GM21381 (cell line): ENCODE data around the gene KRTAP4-2.
"Not testable (repeated sequence)": the region's sequence is repeated elsewhere in the genome, so short reads cannot be mapped to it uniquely, and the experiment has no call there.

Experiments
- ATAC-seq: cut with Tn5 transposase; IDR thresholded peaks from one replicate; pipeline ENCODE4 v1.9.1; 2021; ENCODE audit warnings: mild to moderate bottlenecking, moderate library complexity; ENCODE audit not compliant: unreplicated experiment

KRTAP4-2 gene

GRCh38 chr17:41177727-41178271 lies at the start of gene KRTAP4-2:
TSS of gene KRTAP4-2 (minus strand) at chr17:41178221. CDS start at chr17:41178164, 57 bp downstream.
- no peak for ATAC-seq

GRCh38 chr17:41226598-41227095 lies 48.6 kb upstream of the KRTAP4-2 start, which contains the start of gene KRTAP9-2:
TSS of gene KRTAP9-2 (plus strand) at chr17:41226648. CDS start at chr17:41226655, 7 bp downstream.
- ATAC-seq, result not testable (repeated sequence)

GRCh38 chr17:41226051-41226450 lies 48.0 kb upstream of the KRTAP4-2 start:
- no peak for ATAC-seq

- no peak for ATAC-seq
Measured at GRCh38 chr17:41223821-41224220, 45.8 kb upstream of the KRTAP4-2 start.

- ATAC-seq, result no peak
Measured at GRCh38 chr17:41215681-41216080, 37.7 kb upstream of the KRTAP4-2 start.

- no peak for ATAC-seq
Measured at GRCh38 chr17:41212524-41213169, 34.6 kb upstream of the KRTAP4-2 start.

GRCh38 chr17:41211845-41212466 lies 33.9 kb upstream of the KRTAP4-2 start:
- ATAC-seq, result no peak

GRCh38 chr17:41199421-41200078 lies 21.5 kb upstream of the KRTAP4-2 start:
- no peak for ATAC-seq

- no peak for ATAC-seq
Measured at GRCh38 chr17:41196068-41196467, 18.0 kb upstream of the KRTAP4-2 start.

GRCh38 chr17:41190328-41190727 lies 12.3 kb upstream of the KRTAP4-2 start:
- no peak for ATAC-seq

- not testable (repeated sequence) for ATAC-seq
Measured at GRCh38 chr17:41189837-41190318, 11.9 kb upstream of the KRTAP4-2 start, which contains the start of gene KRTAP9-1. TSS of gene KRTAP9-1 (plus strand) at chr17:41189887. CDS start at chr17:41189887, 0 bp downstream.

GRCh38 chr17:41186872-41187271 lies 8.9 kb upstream of the KRTAP4-2 start:
- no peak for ATAC-seq

GRCh38 chr17:41185001-41185400 lies 7.0 kb upstream of the KRTAP4-2 start:
- no peak for ATAC-seq

- no peak for ATAC-seq
Measured at GRCh38 chr17:41184480-41184961, 6.5 kb upstream of the KRTAP4-2 start, which contains the start of gene KRTAP4-1. TSS of gene KRTAP4-1 (minus strand) at chr17:41184911. CDS start at chr17:41184854, 57 bp downstream.

GRCh38 chr17:41178843-41179616 lies 1.0 kb upstream of the KRTAP4-2 start:
- ATAC-seq, result no peak

- ATAC-seq, result no peak
Measured at GRCh38 chr17:41178341-41178740, 320 bp upstream of the KRTAP4-2 start.

GRCh38 chr17:41176744-41177387 lies 1.2 kb downstream of the KRTAP4-2 start:
- no peak for ATAC-seq

- no peak for ATAC-seq
Measured at GRCh38 chr17:41171886-41172285, 6.1 kb downstream of the KRTAP4-2 start.

- no peak for ATAC-seq
Measured at GRCh38 chr17:41168121-41168520, 9.9 kb downstream of the KRTAP4-2 start, which contains the start of gene KRTAP4-3. TSS of gene KRTAP4-3 (minus strand) at chr17:41168221. CDS start at chr17:41168172, 49 bp downstream.
